HL-60 (cell line): ENCODE results near the gene PRDM11.
A peak's percentile ranks its signal among the peaks of the same experiment; 100 is the strongest.
"Not testable (repeated sequence)": the region's sequence is repeated elsewhere in the genome, so short reads cannot be mapped to it uniquely, and the experiment has no call there.

ENCODE experiments used
- DNase-seq, 2 experiments: peaks; one replicate each; pipeline ENCODE4 v3.0.0-alpha.2; 2010 to 2020; ENCODE audit warnings: low read depth in 1 of 2, low spot score in 1 of 2
- H3K27ac ChIP-seq: fragments of 250-450 bp; sonication (Bioruptor Pico); replicated peaks from 2 replicates; pipeline ENCODE4 v1.5.1; 2020; ENCODE audit warnings: mild to moderate bottlenecking, moderate library complexity
- H3K27me3 ChIP-seq: fragments of 250-450 bp; sonication (Bioruptor Pico); 2 replicates; pipeline ENCODE4 v1.5.1; 2021; ENCODE audit warnings: mild to moderate bottlenecking, moderate library complexity; ENCODE audit not compliant: insufficient read depth, poor library complexity, severe bottlenecking
- H3K4me3 ChIP-seq: replicated peaks from 2 replicates; pipeline ENCODE4 v1.5.1; 2011; ENCODE audit warnings: mild to moderate bottlenecking, control low read depth, low read length; ENCODE audit not compliant: insufficient read depth
- GABPA ChIP-seq: IDR thresholded peaks from 2 replicates; pipeline ENCODE4 v1.6.1; 2012; ENCODE audit warnings: low read depth
- POLR2AphosphoS5 ChIP-seq: IDR thresholded peaks from 2 replicates; pipeline ENCODE4 v1.6.1; 2012; ENCODE audit warnings: low read depth
- SPI1 ChIP-seq: IDR thresholded peaks from 2 replicates; pipeline ENCODE4 v1.6.1; 2012; ENCODE audit warnings: low read depth, mild to moderate bottlenecking, borderline replicate concordance
- TF ChIP-seq, protein P1 (sequence below): IDR thresholded peaks from 2 replicates; pipeline ENCODE4 v1.6.1; 2012; ENCODE audit warnings: low read depth; ENCODE audit not compliant: insufficient replicate concordance
- TF ChIP-seq, protein P2 (sequence below): IDR thresholded peaks from one replicate; pipeline ENCODE4 v1.5.1; 2011; ENCODE audit warnings: low read length, control low read depth, inconsistent platforms; ENCODE audit not compliant: insufficient read depth

Gene PRDM11

DNA sequence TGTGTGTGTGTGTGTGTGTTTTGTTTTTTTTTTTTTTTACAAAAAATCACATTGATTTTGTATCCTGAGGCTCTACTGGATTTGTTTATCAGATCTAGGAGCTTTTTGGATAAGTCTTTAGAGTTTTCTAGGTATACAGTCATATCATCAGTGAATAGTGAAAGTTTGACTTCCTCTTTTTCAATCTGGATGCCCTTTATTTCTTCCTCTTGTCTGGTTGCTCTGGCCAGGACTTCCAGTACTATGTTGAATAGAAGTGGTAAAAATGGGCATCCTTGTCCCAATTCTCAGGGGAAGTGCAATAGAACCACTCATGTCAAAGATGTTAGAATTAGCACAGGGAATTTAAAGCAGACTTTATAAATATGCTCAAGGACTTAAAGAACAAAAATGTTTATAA, 32.6 kb upstream of the PRDM11 start:
- H3K27me3 ChIP-seq, result peaks cover 5% of the 10 kb centered on the region
- no peak overlapping the region for H3K4me3 ChIP-seq
- H3K27ac ChIP-seq, result no peak overlapping the region
- TF ChIP-seq POLR2AphosphoS5, result no peak
- no peak for TF ChIP-seq GABPA
- TF ChIP-seq, protein P1, sequence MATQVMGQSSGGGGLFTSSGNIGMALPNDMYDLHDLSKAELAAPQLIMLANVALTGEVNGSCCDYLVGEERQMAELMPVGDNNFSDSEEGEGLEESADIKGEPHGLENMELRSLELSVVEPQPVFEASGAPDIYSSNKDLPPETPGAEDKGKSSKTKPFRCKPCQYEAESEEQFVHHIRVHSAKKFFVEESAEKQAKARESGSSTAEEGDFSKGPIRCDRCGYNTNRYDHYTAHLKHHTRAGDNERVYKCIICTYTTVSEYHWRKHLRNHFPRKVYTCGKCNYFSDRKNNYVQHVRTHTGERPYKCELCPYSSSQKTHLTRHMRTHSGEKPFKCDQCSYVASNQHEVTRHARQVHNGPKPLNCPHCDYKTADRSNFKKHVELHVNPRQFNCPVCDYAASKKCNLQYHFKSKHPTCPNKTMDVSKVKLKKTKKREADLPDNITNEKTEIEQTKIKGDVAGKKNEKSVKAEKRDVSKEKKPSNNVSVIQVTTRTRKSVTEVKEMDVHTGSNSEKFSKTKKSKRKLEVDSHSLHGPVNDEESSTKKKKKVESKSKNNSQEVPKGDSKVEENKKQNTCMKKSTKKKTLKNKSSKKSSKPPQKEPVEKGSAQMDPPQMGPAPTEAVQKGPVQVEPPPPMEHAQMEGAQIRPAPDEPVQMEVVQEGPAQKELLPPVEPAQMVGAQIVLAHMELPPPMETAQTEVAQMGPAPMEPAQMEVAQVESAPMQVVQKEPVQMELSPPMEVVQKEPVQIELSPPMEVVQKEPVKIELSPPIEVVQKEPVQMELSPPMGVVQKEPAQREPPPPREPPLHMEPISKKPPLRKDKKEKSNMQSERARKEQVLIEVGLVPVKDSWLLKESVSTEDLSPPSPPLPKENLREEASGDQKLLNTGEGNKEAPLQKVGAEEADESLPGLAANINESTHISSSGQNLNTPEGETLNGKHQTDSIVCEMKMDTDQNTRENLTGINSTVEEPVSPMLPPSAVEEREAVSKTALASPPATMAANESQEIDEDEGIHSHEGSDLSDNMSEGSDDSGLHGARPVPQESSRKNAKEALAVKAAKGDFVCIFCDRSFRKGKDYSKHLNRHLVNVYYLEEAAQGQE, result no peak
- peak; percentile 84 for TF ChIP-seq SPI1
- TF ChIP-seq, protein P2, sequence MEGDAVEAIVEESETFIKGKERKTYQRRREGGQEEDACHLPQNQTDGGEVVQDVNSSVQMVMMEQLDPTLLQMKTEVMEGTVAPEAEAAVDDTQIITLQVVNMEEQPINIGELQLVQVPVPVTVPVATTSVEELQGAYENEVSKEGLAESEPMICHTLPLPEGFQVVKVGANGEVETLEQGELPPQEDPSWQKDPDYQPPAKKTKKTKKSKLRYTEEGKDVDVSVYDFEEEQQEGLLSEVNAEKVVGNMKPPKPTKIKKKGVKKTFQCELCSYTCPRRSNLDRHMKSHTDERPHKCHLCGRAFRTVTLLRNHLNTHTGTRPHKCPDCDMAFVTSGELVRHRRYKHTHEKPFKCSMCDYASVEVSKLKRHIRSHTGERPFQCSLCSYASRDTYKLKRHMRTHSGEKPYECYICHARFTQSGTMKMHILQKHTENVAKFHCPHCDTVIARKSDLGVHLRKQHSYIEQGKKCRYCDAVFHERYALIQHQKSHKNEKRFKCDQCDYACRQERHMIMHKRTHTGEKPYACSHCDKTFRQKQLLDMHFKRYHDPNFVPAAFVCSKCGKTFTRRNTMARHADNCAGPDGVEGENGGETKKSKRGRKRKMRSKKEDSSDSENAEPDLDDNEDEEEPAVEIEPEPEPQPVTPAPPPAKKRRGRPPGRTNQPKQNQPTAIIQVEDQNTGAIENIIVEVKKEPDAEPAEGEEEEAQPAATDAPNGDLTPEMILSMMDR, result no peak
- no peak for DNase-seq

- DNase-seq, H3K27me3 ChIP-seq, H3K4me3 ChIP-seq, H3K27ac ChIP-seq: not testable (repeated sequence)
Observed at GRCh38 chr11:45127836-45128235, 18.6 kb upstream of the PRDM11 start.

GRCh38 chr11:45133878-45134277, 12.6 kb upstream of the PRDM11 start:
- Histone ChIP-seq H3K4me3 (no peak overlapping the region), H3K27me3 (peaks cover 7% of the 10 kb centered on the region), H3K27ac (no peak overlapping the region)
- DNase-seq, result no peak
- TF ChIP-seq GABPA, result no peak
- TF ChIP-seq POLR2AphosphoS5, result no peak
- no peak for TF ChIP-seq SPI1
- TF ChIP-seq, protein P1, result no peak
- TF ChIP-seq, protein P2, result no peak

GRCh38 chr11:45141171-45141570, 5.3 kb upstream of the PRDM11 start:
- no peaks in the 10 kb centered on the region for H3K27me3 ChIP-seq
- TF ChIP-seq SPI1, result no peak
- TF ChIP-seq POLR2AphosphoS5, result no peak
- TF ChIP-seq, protein P1, result no peak
- TF ChIP-seq, protein P2, result no peak
- no peak for TF ChIP-seq GABPA
- DNase-seq, result no peak
- H3K27ac ChIP-seq, result no peak overlapping the region
- H3K4me3 ChIP-seq, result no peak overlapping the region
